ENCODE results near the gene STMN3.
"Not testable (repeated sequence)": the region's sequence is repeated elsewhere in the genome, so short reads cannot be mapped to it uniquely, and the experiment has no call there.

The STMN3 gene

DNA sequence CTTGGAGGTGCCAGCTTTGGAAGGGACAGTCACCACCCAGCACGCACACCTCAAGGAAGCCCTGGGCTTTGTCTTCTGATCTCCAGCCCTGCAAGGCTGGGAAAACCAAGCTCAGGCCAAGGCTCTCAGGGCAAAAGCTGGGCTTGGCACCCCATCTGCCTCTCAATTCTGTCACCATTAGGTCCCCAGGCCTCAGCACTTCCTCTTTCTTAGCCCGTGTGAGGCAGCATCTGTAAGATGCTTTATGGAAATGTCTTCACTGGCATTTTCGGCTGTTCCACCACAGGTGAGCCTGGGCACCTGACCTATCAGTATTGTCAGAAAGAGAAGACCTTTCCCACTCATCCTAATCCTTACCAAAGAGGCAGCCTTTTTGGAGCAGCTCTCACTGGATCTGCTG is 50.9 kb downstream of the STMN3 start:
- no peak for DNase-seq

DNA sequence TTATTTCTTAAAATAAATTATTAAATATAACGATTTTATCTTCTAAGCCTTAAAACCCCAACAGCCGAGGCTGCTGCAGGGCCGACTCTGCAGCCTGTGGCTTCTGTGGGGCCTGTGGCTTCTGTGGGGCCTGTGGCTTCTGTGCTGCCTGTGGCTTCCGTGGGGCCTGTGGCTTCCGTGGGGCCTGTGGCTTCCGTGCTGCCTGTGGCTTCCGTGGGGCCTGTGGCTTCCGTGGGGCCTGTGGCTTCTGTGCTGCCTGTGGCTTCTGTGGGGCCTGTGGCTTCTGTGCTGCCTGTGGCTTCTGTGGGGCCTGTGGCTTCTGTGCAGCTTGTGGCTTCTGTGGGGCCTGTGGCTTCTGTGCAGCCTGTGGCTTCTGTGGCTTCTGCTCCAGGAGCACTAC is 51.5 kb downstream of the STMN3 start:
- not testable (repeated sequence) for DNase-seq

DNA sequence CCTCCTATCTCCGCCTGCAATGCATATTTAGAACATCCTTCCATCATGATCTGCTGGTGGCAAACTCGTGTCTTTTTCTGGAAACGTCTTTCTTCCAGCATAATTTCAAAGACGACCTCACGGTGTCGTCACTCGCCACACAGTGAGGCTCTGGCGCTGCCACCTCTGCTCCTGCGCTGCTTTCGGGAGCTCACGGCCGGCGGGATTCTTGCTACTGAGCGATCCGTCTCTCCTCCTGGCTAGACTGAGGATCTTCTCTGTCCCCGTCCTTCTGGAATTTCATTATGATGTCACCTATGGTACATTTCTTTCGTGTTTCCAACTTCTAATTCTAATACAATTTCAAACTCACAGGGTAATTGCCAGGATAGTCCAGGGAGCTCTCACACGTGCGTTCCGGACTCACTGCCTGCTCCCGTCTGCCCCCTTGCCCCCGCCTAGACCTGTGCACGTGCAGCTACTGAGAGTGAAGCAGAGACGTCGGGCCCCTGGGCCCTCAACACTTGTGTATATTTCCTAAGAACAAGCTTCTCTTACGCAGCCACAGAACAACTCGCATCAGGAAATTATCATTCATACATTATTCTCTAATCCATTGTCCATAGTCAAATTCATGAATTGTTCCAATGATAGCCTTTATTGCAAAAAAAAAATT is 53.7 kb downstream of the STMN3 start:
- no peak for DNase-seq

DNA sequence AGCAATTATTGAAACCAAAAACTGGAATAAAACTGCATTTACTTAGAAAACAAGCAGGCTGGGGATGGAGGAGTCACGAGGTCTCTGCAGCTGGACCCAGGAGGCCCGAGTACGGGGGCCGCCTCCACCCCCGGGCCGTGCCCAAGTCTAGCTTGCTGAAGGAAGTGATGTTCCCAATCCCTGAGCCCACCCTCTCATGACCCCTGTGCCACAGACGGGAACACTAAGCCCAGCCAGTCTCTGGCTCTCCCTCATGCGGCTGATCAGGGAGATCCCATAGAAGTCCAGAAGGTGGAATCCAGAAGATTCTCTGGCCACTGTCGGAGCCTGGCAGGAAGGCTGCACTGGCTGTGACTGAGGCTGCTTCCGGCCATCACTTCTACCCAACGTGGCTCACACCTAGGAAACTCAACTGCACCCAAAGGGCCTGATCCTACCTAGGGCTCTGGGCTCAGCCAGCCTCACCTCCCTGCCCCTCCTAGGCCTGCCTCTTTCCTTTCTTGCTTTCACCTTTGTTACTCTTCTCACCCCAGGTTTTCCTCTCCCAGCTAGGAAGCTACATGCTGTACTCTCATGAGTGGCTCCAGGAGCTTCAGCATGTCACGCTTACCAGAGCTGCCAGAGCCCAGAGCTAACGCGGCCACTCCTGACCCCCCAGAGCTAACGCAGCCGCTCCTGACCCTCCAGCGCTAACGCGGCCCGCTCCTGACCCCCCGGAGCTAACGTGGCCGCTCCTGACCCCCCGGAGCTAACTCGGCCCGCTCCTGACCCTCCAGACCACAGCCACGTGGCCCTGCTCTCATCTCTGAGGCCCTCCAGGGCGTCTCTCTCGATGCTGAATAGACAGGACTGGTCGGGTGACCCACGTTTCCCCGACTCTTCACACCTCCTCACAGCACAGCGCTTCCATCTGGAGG is 54.5 kb downstream of the STMN3 start:
- no peak for DNase-seq

DNA sequence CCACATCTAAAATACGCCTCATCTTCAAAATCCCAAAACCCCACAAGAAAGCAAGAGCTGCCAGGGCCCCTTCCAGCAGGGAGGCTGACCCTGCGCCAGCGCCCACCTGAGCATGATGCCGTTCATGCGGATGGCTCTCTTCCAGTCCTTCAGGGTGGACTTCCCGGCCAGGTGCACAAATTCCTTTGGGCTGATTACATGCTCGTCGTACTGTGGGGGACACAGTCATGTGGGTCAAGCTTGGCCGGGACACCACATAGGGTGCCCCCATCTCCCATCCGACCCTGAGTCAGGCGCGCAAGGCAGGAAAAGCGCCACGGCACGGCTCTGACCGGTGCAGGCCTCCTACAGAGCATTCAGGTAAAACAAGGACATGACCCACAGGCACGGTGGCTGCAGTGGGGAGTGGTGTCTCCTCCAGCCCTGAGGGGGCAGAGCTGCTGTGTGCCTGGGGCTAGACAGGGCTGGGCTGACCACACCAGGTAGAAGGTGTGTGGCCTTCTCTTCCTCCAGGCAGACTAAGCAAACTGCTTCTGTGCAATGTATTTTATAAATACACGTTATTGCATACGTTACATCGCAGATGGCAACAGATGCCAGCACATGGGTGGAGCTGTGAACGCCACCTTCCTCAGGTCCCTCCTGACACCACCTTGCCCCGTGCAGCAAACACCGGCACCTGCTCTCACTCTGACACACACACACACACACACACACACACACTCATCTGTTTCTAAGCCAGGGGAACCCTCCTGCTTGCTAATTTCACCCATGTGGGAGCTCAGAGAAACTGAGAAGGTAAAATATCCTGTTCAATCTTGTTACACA is 55.4 kb downstream of the STMN3 start:
- DNase-seq, result no peak

DNA sequence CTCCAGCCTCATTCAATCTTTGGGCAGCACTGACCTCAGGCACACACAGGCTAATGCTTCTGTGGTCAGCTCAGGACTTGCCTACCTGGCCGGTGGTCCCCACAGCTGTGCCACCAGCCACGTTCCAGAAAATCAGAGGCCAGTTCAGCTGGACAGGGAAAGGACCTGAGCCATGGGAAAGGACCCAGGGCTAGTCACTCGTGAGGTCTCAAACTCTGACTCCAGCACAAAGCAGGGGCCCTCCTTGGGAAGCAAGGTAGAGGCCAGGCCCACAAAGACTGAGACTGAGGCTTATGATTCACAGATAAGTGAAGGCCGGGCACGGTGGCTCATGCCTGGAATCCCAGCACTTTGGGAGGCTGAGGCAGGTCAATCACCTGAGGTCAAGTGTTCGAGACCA is 56.8 kb downstream of the STMN3 start:
- DNase-seq, result no peak

DNA sequence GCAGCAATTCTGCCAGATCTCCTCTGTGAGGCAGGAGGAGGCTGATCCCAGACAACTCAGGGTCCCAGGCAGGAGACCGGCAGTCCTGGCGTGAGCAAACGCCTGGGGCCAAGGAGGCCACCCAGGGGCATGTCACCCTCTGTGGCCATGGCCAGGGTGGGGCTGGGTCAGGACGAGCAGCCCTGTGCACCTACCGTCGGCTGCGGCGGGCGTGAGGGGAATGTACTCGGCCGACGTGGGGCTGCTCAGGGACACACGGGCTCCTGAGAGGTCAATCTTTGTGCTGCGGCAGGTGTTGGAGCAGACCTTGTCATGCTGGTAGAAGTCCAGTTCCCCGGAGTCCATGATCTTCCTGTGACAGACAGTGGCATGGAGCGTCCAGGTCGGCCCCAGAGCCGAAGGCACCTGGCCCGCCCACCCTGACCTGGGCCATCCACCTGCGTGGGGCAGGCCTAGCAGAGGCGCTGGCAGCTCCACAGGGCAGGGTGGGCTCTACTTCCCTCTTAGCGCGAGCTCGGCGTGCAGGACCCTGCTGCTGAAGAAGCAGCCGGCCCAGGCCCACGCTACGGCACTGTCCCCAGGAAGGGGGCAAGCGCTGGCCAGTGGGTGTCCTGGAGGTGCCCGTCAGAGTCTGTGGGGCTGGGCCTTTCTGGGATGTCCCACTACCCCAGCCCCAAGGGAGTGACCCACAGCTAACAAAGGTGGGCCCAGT is 57.7 kb downstream of the STMN3 start:
- no peak for DNase-seq

DNA sequence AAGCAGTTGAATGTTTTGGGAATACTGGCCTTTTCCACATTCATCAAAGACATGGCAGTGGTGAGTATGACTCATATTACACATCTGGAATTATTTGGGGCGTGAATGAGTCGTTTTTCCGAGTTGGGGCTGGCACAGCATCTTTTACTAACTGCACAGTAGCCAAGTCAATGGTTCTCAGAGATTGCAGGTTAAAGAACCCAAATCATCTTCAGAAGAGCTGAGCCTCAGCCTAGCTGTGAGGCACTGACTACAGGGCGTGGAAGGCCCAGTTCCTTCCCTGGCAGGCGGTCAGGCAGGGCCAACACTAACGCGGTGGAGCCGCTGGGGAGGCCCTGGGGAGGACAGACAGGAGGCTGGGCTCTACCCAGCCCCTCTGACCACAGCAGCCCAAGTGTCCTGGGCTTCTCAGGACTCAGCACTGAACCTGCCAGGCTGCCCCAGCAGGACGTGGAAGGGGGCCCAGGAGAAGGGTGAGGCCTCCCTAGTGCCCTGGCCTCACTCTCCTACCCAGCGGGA is 59.1 kb downstream of the STMN3 start:
- no peak for DNase-seq

DNA sequence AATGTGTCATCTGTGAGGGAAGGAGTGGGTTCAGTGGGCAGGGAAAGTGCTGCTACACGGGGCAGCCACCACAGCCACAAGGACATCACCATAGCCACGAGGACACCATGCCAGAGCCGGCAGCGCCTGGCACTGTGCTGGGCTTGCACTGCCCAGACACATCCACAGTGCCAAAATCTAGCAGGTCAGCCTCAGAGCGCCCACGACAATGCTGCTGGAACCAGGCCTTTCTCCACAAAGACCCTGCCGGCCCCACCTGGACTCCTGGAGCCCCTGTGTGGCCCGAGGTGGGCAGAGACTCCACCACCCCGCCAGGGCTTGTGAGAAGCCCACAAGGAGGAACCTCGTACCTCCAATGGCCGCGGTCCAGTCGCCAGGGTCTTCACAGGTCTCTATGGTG is 60.6 kb downstream of the STMN3 start:
- DNase-seq, result no peak

DNA sequence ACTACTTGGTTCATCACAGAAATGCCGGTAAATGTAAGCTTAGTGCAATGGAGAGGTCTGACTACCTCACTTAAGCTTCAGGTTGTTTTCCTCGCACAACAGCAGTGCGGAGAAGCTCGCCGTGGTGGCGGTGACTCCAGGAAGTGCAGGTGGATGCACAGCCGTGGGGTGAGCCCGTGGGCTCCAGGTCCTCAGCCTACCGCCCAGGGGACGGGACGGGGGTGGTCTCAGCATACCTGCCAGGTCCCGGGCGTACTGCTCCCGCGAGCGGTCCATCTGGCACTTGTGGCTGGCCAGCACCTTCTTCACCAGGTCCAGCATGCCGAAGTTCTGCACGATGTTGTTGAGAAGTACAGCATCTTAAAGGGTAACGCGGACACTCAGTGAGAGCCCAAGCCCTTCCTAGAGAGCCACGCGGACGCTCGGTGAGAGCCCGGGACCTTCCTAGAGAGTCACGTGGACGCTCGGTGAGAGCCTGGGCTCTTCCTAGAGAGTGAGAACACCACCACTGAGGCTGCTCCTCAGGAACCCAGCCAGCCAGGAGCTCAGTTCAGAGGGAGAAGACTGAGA is 61.4 kb downstream of the STMN3 start:
- DNase-seq, result no peak

DNA sequence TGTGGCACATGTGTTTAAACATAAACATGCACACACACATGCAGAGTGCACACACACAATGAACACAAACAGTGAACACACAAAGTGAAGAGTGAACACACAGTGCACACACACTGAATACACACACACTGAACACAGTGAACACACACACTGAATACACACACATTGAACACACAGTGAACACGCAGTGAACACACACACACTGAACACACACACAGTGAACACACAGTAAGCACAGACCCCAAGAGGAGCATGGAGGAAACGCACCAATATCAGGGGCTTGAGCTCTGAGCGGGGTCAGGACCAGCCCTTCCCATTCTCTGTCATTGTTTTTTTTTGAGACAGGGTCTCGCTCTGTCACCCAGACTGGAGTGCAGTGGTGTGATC is 62.1 kb downstream of the STMN3 start:
- DNase-seq, result no peak

DNA sequence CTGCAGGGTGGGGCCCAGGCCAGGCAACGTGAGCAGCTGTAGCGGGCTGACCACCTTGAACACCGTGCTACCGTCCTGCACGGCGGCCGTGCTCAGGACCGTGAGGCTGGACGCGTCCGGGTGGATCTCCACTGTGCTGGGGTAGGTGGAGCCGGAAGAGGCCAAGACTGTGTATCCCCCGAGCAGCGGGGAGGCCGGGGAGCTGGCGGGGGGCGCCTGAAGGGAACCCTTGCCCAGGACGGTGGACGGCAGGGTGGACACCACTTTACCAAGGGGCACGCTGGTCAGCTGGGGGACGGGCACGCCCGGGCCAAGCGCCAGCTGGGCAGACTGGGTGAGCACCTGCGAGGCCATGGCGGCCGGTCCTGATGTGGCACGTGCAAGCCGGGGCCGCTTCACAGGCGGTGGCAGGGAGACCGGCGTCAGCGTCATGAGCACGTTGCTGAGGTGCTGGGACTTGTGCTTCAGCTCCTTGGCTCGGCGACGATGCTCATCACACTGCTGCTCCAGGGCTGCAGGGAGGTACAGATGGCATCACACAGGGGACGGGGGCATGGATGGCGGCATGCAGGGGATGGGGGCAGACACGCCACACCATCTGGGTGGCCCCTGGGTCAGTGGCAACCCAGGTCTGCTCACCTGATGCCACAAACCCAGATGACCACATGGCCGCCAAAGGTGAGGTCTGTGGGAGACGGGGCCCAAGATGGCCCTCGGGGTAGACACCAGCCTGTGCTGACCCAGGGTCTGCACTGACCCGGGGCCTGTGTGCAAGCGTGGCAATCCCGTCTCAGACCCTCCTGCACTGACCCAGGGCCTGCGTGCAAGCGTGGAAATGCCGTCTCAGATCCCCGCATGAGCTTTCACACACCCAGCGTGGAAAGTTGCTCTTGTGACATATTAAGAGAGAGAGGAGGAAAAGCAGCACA is 62.7 kb downstream of the STMN3 start:
- DNase-seq, result no peak

Data from stimulated activated CD4-positive, alpha-beta T cell treated with anti-CD3 and anti-CD28 coated beads, Interleukin-2, amount 100 ng/mL, for 24 hours (primary cell).